Activated T-cell treated with anti-CD3 and anti-CD28 coated beads, Interleukin-2, amount 50 U/mL, for 1 hour (primary cell): ENCODE data around the gene F8.
"Not testable (repeated sequence)": the region's sequence is repeated elsewhere in the genome, so short reads cannot be mapped to it uniquely, and the experiment has no call there.

Experiments used
- DNase-seq: peaks from one replicate; pipeline ENCODE4 v3.0.0-alpha.2; 2020

F8 gene

GRCh38 chrX:155028877-155029291, 6.4 kb upstream of the F8 start:
- no peak for DNase-seq

DNA sequence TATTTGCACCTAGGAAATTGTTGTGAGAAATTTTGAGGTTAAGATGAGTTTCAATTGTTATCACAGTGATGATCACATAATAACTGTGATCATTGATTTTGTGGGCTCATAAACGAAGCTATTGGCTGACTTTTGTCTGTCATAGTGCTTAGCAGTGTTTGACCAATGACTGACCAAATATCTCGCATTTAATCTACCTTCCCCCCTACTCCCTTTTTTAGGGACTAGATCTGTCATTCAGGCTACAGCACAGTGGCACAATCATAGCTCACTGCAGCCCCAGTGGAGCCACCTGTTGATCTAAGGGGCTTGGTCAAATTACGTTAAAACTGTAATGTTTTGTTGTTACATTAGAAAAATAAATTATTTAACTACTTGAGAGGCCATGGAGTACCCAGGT, 5.6 kb upstream of the F8 start:
- no peak for DNase-seq

DNA sequence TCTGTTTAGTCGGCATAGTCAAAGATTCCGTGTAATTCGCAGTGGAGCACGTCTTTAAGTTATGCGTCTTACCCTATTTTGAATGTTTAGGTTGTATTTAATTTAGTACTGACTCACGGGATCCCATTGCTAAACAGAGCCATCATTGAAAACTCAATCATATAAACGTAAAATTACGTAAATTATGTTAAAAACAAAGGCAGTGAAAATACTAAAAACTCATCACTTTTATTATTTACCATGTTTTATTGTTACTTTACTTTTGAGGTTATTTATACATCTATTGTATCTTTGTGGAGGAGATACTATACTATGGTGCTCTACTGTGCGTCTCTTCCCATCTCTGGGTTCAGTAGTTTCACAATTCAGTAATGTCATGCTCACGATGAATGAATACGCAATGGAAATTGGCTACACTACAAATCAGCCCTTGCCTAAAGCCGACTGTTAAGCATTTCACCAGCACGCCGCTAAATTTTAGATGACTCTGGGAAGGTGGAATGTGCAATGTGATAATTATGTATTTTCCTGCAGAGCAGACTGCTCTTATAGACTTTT, 5.1 kb upstream of the F8 start:
- no peak for DNase-seq

DNA sequence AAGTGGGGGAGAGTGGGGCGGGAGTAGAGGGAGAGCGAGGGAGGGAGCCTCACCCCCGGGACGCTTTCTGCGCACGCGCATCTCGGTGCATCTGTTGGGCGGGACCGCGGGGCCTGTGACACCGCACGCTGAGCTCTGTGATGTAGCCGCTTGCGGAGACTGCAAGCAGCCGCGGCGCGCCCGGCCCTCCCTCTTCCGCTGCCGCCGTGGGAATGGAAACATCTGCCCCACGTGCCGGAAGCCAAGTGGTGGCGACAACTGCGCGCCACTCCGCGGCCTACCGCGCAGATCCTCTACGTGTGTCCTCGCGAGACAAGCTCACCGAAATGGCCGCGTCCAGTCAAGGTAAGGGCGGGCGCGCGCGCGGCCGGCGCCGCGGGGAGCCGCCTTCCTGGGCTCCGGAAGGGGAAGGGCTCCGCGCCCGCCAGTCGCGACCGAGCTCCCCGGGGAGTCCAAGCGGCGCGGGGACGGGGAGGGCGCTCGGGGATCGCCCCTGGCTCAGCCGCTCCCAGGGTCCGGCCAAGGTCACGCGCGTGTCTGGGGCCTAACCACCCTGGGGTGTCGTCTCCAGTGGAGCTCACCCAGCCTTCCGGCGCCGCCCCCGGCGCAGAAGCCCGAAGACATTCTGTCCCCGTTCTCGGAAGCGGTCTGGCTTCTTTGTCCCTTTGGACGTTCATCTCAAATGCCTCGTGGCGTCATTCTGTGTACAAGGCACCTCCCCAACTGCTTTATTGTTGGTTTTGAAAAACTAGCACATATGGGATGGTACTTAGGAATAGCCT, 4.4 kb upstream of the F8 start, which contains the start of gene FUNDC2:
FUNDC2 (plus strand) TSS at position 118 of the 782 bp plus-strand sequence; CDS start at position 213, 95 bp downstream.
- peak; percentile 90 for DNase-seq

- DNase-seq: no peak
Observed at GRCh38 chrX:155026420-155026726, 3.9 kb upstream of the F8 start.

DNA sequence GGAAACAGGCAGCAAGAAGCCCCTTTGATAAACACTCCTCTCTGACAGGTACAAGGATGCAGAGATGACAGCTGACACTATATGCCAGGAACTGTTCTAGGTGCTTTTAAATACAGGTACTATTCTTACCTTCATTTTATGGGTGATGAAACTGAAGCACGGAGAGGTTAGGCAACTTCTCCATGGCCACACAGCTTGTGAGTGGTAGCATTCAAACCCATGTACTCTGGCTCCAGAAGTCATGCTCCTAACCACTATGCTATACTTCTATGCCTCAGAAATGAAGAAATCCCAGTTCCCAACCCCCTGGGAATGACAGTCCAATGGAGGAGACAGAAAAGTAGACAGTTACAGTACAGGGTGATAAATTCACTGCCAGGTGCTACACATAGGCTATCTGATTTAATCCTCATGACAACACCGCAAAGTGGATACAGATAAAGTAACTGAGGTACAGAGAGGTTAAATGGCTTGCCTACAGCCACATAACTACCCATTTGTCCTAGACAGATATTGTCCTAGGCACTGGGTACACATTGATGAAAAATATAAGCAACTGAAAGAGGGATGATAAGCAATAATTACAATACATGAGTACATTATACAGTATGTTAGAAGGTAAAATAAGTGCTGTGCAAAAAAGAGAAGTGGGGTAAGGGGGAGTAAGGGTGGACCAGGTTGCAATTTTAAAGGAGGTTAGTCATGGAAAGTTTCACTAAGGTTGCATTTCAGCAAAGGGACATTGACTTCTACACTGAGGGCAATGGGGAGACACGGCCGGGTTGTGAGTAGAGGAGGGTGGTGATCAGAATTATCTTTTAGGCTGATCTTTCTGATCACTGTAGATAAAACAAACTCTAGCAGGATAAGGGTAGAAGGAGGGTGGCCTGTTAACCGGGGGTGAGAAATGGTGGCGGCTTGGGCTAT, 1.6 kb upstream of the F8 start:
- DNase-seq: no peak

DNA sequence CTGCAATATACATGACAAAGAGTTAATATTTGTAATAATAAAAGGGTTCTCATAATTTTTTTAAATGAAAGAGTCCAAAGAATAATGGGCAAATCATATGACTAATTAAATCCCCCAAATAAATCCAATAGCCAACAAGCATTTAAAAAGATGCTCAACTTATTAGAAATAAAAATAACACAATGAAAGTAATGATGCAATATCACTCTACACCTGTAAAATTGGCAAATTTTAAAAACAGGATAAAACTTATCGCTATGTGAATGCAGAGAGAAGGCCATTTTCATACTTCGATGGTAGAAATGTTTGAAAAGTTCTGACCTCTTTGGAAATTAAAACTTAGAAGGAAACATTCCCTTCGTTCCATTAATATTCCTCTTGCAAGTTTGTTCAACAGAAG, 1.9 kb downstream of the F8 start:
- DNase-seq: no peak

DNA sequence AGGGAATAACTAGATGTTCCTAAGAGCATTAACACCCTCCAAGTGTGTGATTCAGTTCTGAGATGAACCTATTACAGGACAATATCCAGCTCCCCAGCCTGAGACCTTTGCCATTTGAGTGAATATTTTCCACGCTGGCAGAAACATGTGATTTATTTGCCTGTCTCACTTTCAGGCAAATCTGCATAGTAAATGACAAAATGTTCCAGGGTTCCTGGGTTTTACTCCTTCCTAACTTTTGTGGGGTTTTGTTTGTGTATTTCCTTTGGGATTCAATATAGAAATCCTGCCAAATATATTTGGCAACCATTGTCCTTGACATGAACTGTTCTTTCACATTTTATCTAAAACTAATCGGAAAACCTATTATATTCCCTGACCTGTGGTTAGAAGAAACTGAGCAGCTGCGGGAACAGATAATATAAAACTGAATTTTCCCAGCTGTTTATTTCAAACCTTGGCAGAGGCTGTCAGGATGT, 12.5 kb downstream of the F8 start:
- DNase-seq: no peak

DNA sequence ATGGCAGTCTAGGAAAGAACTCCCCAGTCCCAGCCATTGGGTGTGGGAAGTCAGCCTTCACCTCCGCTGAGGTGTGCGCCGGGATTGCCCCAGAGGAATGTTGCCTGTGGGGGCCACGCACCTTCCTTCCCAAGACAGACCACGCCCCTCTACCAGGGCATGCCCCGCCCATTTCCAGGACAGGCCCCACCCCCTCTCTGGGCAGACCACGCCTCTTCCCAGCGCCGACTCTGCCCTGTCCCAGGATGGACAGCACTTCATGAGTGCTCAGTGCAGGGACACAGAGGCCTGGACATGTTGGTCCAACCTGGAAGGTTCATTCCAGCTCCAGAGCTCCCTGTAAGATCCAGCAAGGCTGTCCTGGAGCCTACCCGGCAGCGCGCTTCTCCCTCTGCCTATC, 13.9 kb downstream of the F8 start:
- DNase-seq: not testable (repeated sequence)

- not testable (repeated sequence) for DNase-seq
Observed at GRCh38 chrX:155006913-155007671, 15.4 kb downstream of the F8 start.

- not testable (repeated sequence) for DNase-seq
Observed at GRCh38 chrX:155006379-155006778, 16.1 kb downstream of the F8 start.

DNA sequence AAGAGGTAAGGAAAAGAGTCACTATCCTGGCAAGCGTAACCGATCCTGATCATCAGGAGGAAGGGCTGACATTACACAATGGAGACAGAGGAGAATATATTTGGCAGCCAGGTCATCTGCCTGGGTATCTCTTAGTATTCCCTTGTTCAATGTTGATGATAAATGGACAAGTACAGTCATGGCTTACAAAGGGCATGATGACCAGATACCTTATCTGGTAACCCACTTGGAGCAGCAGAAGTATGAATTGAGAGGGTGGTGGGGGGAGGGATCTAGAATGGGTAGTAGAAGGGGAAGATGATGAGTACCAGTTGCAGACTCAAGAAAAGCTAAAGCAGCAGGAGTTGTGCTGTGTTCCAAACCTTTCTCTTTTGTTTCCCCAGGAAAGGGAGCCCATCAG, 17.3 kb downstream of the F8 start:
- DNase-seq: no peak

- no peak for DNase-seq
Observed at GRCh38 chrX:155001873-155002272, 20.6 kb downstream of the F8 start.

GRCh38 chrX:155000841-155001240, 21.7 kb downstream of the F8 start:
- DNase-seq: no peak

DNA sequence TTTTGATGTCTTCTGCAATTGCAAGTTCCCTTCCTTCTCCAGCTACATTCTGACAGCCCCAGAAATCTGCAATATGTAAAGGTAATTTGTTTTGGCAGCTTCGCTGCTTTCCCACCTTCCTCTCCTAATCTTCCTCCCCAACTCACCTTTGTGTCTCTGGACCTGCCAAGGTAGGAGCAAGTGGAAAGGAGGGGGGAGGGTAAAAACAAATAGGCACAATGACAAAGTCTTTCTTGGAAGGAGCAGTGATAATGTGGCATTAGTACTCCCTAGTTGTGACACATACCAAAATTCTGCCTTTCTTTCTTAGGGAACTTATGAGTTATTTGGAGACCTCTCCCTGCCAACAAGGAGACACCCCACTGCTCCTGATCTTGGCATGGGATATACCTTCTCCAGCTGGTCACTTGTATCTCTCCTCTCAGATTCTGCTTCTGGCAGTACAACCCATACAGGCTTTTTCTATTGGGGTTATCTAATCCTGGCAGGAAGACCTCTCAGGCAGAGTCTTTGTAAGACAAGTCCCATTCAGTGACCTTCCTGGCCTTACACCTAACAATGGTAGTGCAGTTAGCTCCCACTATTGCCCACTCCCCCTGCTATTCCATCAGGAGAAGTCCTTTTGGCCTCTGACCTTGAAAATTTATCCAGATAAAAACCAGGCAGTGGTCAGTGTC, 24.2 kb downstream of the F8 start:
- no peak for DNase-seq

DNA sequence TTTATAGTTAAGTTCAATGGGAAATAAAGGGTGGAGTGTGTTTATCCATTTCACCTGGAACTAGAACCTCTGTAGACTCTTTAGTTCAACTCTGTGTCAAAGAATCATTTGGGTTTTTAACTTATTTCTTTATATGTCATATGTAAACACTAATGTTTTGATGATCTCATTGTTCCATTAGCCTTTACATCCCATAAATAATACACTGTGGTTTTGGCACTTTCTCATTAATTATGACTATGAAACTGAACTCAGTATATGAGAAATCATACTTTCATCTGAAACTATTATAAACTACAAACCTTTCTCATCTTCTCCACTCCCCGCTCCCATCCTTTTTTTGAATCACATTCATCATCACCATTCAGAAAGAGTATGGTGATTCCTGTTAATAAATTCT, 31.0 kb downstream of the F8 start:
- DNase-seq: no peak

DNA sequence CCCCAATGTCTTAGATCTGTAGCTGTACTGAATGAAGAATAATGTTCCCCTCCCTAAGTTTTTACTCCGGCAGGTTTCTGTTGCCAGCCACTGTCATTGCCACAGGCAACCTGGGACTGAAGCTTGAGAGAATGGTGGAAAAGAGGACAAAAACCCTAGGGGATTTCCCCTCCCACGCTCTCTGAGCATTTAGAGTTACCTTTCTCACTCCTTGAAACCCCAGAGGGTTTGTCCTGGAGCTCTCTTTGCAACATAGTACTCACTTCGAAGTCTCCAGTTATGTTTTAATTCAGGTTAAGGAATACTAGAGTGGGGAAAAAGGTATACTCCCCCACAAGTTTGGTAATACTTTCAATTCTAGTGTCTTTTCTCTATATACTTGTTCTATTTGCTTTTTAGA, 31.5 kb downstream of the F8 start:
- no peak for DNase-seq

- no peak for DNase-seq
Observed at GRCh38 chrX:154990496-154990895, 32.0 kb downstream of the F8 start.

DNA sequence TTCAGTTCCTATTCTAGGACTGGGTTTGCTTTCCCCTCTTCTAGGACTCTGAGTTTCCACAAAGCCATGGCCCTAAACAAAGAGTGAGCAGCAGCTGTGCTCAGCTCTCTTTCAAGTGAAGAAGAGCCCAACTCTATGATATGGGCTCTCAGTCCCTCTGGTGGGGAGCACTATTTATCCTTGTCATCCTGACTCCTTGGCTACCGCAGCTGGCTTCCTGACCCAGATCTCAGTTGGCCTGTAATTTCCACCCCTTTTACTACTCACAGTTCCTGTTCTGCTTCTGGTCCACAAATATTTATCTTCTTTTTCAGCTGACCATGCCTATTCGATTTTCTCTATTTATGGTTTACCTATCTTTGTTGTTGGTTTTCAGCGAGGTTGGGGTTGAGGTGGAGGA, 33.8 kb downstream of the F8 start:
- DNase-seq: no peak

GRCh38 chrX:154987940-154988339, 34.6 kb downstream of the F8 start:
- no peak for DNase-seq

DNA sequence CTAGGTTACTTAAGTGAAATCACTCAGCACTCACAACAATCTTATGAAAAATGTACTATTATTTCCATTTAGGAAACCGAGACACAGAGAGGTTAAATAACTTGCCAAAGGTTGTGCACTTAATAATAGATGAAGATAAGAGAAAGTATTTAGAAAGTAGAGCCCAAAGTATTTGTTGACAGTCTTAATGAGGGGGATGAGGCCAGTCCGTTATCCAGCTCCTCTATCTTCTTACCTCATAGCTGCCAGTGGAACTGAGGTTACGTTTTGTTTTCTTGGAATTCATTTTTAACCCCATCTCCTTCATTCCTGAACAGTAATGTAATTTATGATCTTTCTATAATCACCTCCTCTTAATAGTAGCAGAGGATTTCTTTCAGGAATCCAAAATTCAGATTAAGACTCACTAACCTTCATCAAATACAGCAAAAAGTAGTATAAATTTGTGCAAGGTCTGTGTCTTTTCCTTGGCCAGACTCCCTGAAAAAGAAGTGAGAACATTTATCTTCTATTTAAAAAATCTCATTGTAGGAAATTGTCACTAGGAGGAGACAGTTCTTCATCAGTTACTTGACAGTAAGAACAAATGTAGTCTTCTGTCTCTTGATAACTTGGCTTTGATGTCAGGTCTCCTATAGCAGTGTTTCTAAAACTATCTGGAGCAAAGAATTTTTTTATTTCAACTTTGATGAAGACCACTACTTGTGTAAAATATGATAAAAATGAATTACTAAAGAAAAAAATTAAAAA, 35.5 kb downstream of the F8 start:
- no peak for DNase-seq

DNA sequence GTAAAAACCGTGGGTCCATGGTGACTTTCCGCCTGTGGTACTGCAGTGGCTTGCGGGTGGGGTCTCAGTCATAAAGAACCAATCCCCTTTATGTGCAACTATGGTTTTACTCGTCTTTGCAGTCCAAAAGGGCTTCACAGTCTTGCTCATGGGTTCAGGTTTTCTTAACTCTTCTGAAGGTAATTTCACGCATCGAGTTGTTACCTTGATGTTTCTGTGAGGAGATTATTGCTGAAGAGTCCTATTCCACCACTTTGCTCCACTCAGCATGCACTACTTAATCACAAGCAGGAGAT, 41.5 kb downstream of the F8 start:
- no peak for DNase-seq
